Tibial nerve (tissue), 4 donors: ENCODE measurements around the gene FTH1. TPM values are rescaled to one million over a fixed set of nuclear protein-coding genes. Genes with fewer than 3 reads are reported as not detected.
"Not testable (repeated sequence)": the region's sequence is repeated elsewhere in the genome, so short reads cannot be mapped to it uniquely, and the experiment has no call there.

Source experiments
- DNase-seq, 2 donors: peaks; one replicate each; pipeline ENCODE4 v3.0.0-alpha.2; 2019; ENCODE audit warnings: low spot score in 2 of 2
- H3K27ac ChIP-seq, 4 donors: fragments of 200-600 bp; sonication (generic) in 3 of 4; one replicate each; pipeline ENCODE4 v1.5.1; 2017 to 2019; ENCODE audit warnings: mild to moderate bottlenecking in 1 of 4
- H3K27me3 ChIP-seq, 2 donors: fragments of 200-600 bp; sonication (generic) in 1 of 2; one replicate each; pipeline versions ENCODE4 v1.5.1 to v1.6.0; 2017 to 2019
- H3K36me3 ChIP-seq, 3 donors: fragments of 200-600 bp; sonication (generic); one replicate each; pipeline ENCODE4 v1.5.1; 2018 to 2019
- H3K4me1 ChIP-seq, 4 donors: fragments of 200-600 bp; sonication (generic) in 3 of 4; one replicate each; pipeline ENCODE4 v1.5.1; 2017 to 2019
- H3K4me3 ChIP-seq, 4 donors: fragments of 200-600 bp; sonication (generic) in 3 of 4; one replicate each; pipeline ENCODE4 v1.5.1; 2017 to 2019; ENCODE audit warnings: mild to moderate bottlenecking in 1 of 4, moderate library complexity in 1 of 4
- H3K9me3 ChIP-seq, 4 donors: fragments of 200-600 bp; sonication (generic) in 3 of 4; one replicate each; pipeline ENCODE4 v1.5.1; 2017 to 2019
- CTCF ChIP-seq, 5 experiments: fragments of 200-600 bp in 3 of 5; fragments of 450-650 bp in 2 of 5; sonication (generic) in 3 of 5; IDR thresholded peaks; one replicate each; pipeline ENCODE4 v1.5.1; 2016 to 2019; ENCODE audit warnings: antibody characterized with exemption in 5 of 5, mild to moderate bottlenecking in 3 of 5, moderate library complexity in 2 of 5
- EP300 ChIP-seq, 2 donors: sonication (generic); formaldehyde crosslinking; IDR thresholded peaks; one replicate each; pipeline ENCODE4 v1.6.1; 2017; ENCODE audit warnings: antibody characterized with exemption in 2 of 2, mild to moderate bottlenecking in 1 of 2
- POLR2A ChIP-seq, 2 donors: fragments of 450-650 bp; IDR thresholded peaks; one replicate each; pipeline ENCODE4 v1.6.1; 2017; ENCODE audit warnings: antibody characterized with exemption in 2 of 2, mild to moderate bottlenecking in 2 of 2, moderate library complexity in 2 of 2
- WGBS, 2 donors: methylation state at CpG; one replicate each; pipeline ENCODE4 v1.1.5; 2018; 5-methylcytosine and 5-hydroxymethylcytosine counted together
- total RNA-seq, 4 donors: library from RNA; depleted of rRNA; stranded (reverse); fragments of >200 nt; gene quantifications; one replicate each; pipeline ENCODE4 v1.1.0, GENCODE V29; 2016

The FTH1 gene
- total RNA-seq, 4 donors from 2014 or later = 3,872 to 5,003 (median 4,779) TPM

GRCh38 chr11:62012451-62012831 is 45.0 kb upstream of the FTH1 start:
- DNase-seq = no peak

GRCh38 chr11:62011881-62012280 is 44.4 kb upstream of the FTH1 start:
- TF ChIP-seq CTCF (IDR thresholded peaks at IDR 0.05) = no peak
- no peak for TF ChIP-seq EP300 (IDR thresholded peaks at IDR 0.05)
- TF ChIP-seq POLR2A (IDR thresholded peaks at IDR 0.05) = no peak

More at GRCh38 chr11:62012451-62012831, 45.0 kb upstream of the FTH1 start:
- TF ChIP-seq CTCF (IDR thresholded peaks at IDR 0.05) (no peak), POLR2A (IDR thresholded peaks at IDR 0.05) (no peak), EP300 (IDR thresholded peaks at IDR 0.05) (no peak)
- H3K27me3 ChIP-seq = no peaks in the 10 kb centered on the region
- WGBS, 2 donors = 77 to 78% methylated on average over 3 of the region's 3 CpGs
- no peaks in the 10 kb centered on the region for H3K36me3 ChIP-seq
- no peak overlapping the region for H3K27ac ChIP-seq
- peaks cover 0 to 4% (median 0%) of the 10 kb centered on the region in 4 donors for H3K4me1 ChIP-seq
- H3K4me3 ChIP-seq = no peak overlapping the region
- H3K9me3 ChIP-seq = no peaks in the 10 kb centered on the region

GRCh38 chr11:62010935-62011528 is 43.6 kb upstream of the FTH1 start:
- 96 to 97% methylated on average over 4 of the region's 4 CpGs for WGBS, 2 donors
- Histone ChIP-seq H3K27me3 (no peaks in the 10 kb centered on the region), H3K27ac (no peak overlapping the region), H3K4me3 (no peak overlapping the region), H3K9me3 (no peaks in the 10 kb centered on the region), H3K36me3 (no peaks in the 10 kb centered on the region), H3K4me1 (peaks cover 0 to 4% (median 0%) of the 10 kb centered on the region in 4 donors)
- no peak for TF ChIP-seq POLR2A (IDR thresholded peaks at IDR 0.05)
- TF ChIP-seq EP300 (IDR thresholded peaks at IDR 0.05) = no peak
- no peak for TF ChIP-seq CTCF (IDR thresholded peaks at IDR 0.05)
- DNase-seq = no peak

More at GRCh38 chr11:62011881-62012280, 44.4 kb upstream of the FTH1 start:
- Histone ChIP-seq H3K27ac (no peak overlapping the region), H3K4me1 (peaks cover 0 to 4% (median 0%) of the 10 kb centered on the region in 4 donors), H3K9me3 (no peaks in the 10 kb centered on the region), H3K27me3 (no peaks in the 10 kb centered on the region), H3K4me3 (no peak overlapping the region), H3K36me3 (no peaks in the 10 kb centered on the region)
- no peak for DNase-seq
- WGBS, 2 donors = 89 to 91% methylated on average over 7 to 8 of the region's 9 CpGs

GRCh38 chr11:62008193-62008592 is 40.8 kb upstream of the FTH1 start:
- H3K27me3 ChIP-seq = no peaks in the 10 kb centered on the region
- peaks cover 0 to 23% (median 12%) of the 10 kb centered on the region in 4 donors for H3K4me1 ChIP-seq
- no peaks in the 10 kb centered on the region for H3K36me3 ChIP-seq
- no peak overlapping the region for H3K4me3 ChIP-seq
- DNase-seq = no peak
- TF ChIP-seq EP300 (IDR thresholded peaks at IDR 0.05) = no peak
- TF ChIP-seq CTCF (IDR thresholded peaks at IDR 0.05) = no peak
- no peak for TF ChIP-seq POLR2A (IDR thresholded peaks at IDR 0.05)
- 94 to 100% methylated on average over 1 of the region's 1 CpG for WGBS, 2 donors
- no peak overlapping the region for H3K27ac ChIP-seq
- no peaks in the 10 kb centered on the region for H3K9me3 ChIP-seq

- Histone ChIP-seq H3K36me3 (no peaks in the 10 kb centered on the region), H3K9me3 (no peaks in the 10 kb centered on the region), H3K27me3 (no peaks in the 10 kb centered on the region), H3K27ac (peak overlapping the region; percentile 65 to 86 (median 76)), H3K4me3 (no peak overlapping the region), H3K4me1 (peaks cover 0 to 42% (median 18%) of the 10 kb centered on the region in 4 donors)
- TF ChIP-seq CTCF (IDR thresholded peaks at IDR 0.05) (no peak), EP300 (IDR thresholded peaks at IDR 0.05) (peak in 1 of 2 donors; percentile 27)
- peak in 1 of 2 donors; percentile 9 for DNase-seq
- 45 to 50% methylated on average over 2 of the region's 2 CpGs for WGBS, 2 donors
These were observed 37.0 kb upstream of the FTH1 start for GRCh38 chr11:62004473-62004872.

GRCh38 chr11:62002283-62002682 is 34.8 kb upstream of the FTH1 start:
- H3K4me1 ChIP-seq = peaks cover 0 to 42% (median 18%) of the 10 kb centered on the region in 4 donors
- H3K4me3 ChIP-seq, DNase-seq, H3K36me3 ChIP-seq, H3K9me3 ChIP-seq, H3K27me3 ChIP-seq: not testable (repeated sequence)
- peak overlapping the region in 3 of 4 donors; percentile 62 to 84 (median 67) for H3K27ac ChIP-seq
- WGBS, 2 donors = 88 to 92% methylated on average over 8 of the region's 8 CpGs
